K562 (cell line): Measurements from ENCODE around the gene RAMAC. TPM values are rescaled to one million over a fixed set of nuclear protein-coding genes. Genes with fewer than 3 reads are reported as not detected.

Experiments used
- MAX ChIP-seq: sonication (generic); formaldehyde crosslinking; IDR thresholded peaks from 2 replicates; pipeline ENCODE4 v1.9.0; 2022; ENCODE audit warnings: mild to moderate bottlenecking, missing genetic modification reagents
- MNT ChIP-seq, 2 experiments: fragments of 450-650 bp; conservative IDR thresholded peaks; 2 replicates each; pipeline ENCODE4 v1.6.1; 2017; ENCODE audit warnings: mild to moderate bottlenecking in 2 of 2, moderate library complexity in 2 of 2
- PCBP1 ChIP-seq: fragments of 200-400 bp; formaldehyde crosslinking; IDR thresholded peaks from 2 replicates; pipeline ENCODE4 v1.6.1; 2018; ENCODE audit warnings: mild to moderate bottlenecking, low read depth, low read length; ENCODE audit not compliant: poor library complexity, severe bottlenecking
- PHTF2 ChIP-seq: fragments of 250-450 bp; sonication (Bioruptor Pico); IDR thresholded peaks from 2 replicates; pipeline ENCODE4 v1.5.0; 2021; ENCODE audit warnings: mild to moderate bottlenecking
- POLR2G ChIP-seq: fragments of 200-400 bp; formaldehyde crosslinking; IDR thresholded peaks from 2 replicates; pipeline ENCODE4 v1.6.1; 2017; ENCODE audit warnings: low read depth, mild to moderate bottlenecking, antibody characterized with exemption, low read length, moderate library complexity
- PRMT5 ChIP-seq: sonication (generic); formaldehyde crosslinking; IDR thresholded peaks from 2 replicates; pipeline ENCODE4 v1.5.0; 2020; ENCODE audit warnings: missing genetic modification reagents
- SMARCC2 ChIP-seq: fragments of 450-650 bp; IDR thresholded peaks from 2 replicates; pipeline ENCODE4 v1.6.1; 2017; ENCODE audit warnings: antibody characterized with exemption, moderate library complexity, mild to moderate bottlenecking, low read depth
- STAT6 ChIP-seq: sonication (generic); formaldehyde crosslinking; IDR thresholded peaks from 2 replicates; pipeline ENCODE4 v1.8.1; 2023; ENCODE audit warnings: mild to moderate bottlenecking, missing genetic modification reagents
- TFE3 ChIP-seq: fragments of 450-650 bp; formaldehyde crosslinking; IDR thresholded peaks from 2 replicates; pipeline ENCODE4 v1.4.0; 2020; ENCODE audit warnings: mild to moderate bottlenecking, mixed read lengths
- TOE1 ChIP-seq, 2 experiments: fragments of 450-650 bp in 1 of 2; sonication (generic) in 1 of 2; formaldehyde crosslinking in 1 of 2; IDR thresholded peaks; 2 replicates each; pipeline versions ENCODE4 v1.7.1 to v1.8.0; 2016 to 2022; ENCODE audit warnings: borderline replicate concordance in 2 of 2, mild to moderate bottlenecking in 2 of 2, antibody characterized with exemption in 1 of 2, inconsistent platforms in 1 of 2, low read depth in 1 of 2, missing genetic modification reagents in 1 of 2, moderate library complexity in 1 of 2
- YBX1 ChIP-seq: fragments of 450-650 bp; IDR thresholded peaks from 2 replicates; pipeline ENCODE4 v1.7.1; 2016; ENCODE audit warnings: mild to moderate bottlenecking
- ZBTB33 ChIP-seq: sonication (generic); formaldehyde crosslinking; IDR thresholded peaks from 2 replicates; pipeline ENCODE4 v1.8.1; 2023; ENCODE audit warnings: mild to moderate bottlenecking, missing genetic modification reagents
- ZNF140 ChIP-seq: fragments of 250-450 bp; sonication (Bioruptor Pico); IDR thresholded peaks from 2 replicates; pipeline ENCODE4 v1.8.0; 2021; ENCODE audit warnings: moderate library complexity, mild to moderate bottlenecking, inconsistent platforms
- ZNF699 ChIP-seq: fragments of 250-450 bp; sonication (Bioruptor Pico); IDR thresholded peaks from 2 replicates; pipeline ENCODE4 v1.8.0; 2021; ENCODE audit warnings: mild to moderate bottlenecking, moderate library complexity; ENCODE audit not compliant: insufficient replicate concordance
- polyA plus RNA-seq, 8 experiments: library from polyadenylated mRNA; depleted of rRNA in 4 of 8; stranded (reverse) in 5 of 8; unstranded in 3 of 8; fragments of >200 nt; fragmentation: Nextera tagmentation in 2 of 8; fragmentation: Illumina TruSeq in 1 of 8; extraction: Ambion mirVana in 2 of 8; extraction: Trizol in 1 of 8; gene quantifications; 2 replicates each; pipeline versions ENCODE4 v1.2.1 to v1.2.3, GENCODE V29; 2011 to 2014; ENCODE audit warnings: inconsistent platforms in 1 of 8, missing spikeins in 1 of 8
- total RNA-seq, 7 experiments: library from RNA; depleted of rRNA in 6 of 7; stranded (reverse); fragments of >200 nt in 6 of 7; fragmentation: Illumina TruSeq in 2 of 7; extraction: Trizol in 2 of 7; gene quantifications; 2 replicates each; pipeline versions ENCODE4 v1.2.1 to v1.2.3, GENCODE V29; 2011 to 2021; ENCODE audit warnings: low replicate concordance in 1 of 7
- TF ChIP-seq, protein P1 (sequence below): fragments of 450-650 bp; IDR thresholded peaks from one replicate; pipeline ENCODE4 v1.6.1; 2018; ENCODE audit warnings: mild to moderate bottlenecking, moderate library complexity; ENCODE audit not compliant: partially characterized antibody
- TF ChIP-seq, protein P2 (sequence below): fragments of 450-650 bp; IDR thresholded peaks from 2 replicates; pipeline ENCODE4 v1.6.1; 2017; ENCODE audit warnings: mild to moderate bottlenecking, moderate library complexity

RAMAC gene
- total and polyA plus RNA-seq, 9 of the 15 experiments (the other 6 are each of a cell fraction or from before 2014, with no cell fraction given), result 26.9 to 108 (median 38.4) TPM

- TF ChIP-seq MAX (CRISPR knock-in tag), result no peak
- TF ChIP-seq, protein P1, sequence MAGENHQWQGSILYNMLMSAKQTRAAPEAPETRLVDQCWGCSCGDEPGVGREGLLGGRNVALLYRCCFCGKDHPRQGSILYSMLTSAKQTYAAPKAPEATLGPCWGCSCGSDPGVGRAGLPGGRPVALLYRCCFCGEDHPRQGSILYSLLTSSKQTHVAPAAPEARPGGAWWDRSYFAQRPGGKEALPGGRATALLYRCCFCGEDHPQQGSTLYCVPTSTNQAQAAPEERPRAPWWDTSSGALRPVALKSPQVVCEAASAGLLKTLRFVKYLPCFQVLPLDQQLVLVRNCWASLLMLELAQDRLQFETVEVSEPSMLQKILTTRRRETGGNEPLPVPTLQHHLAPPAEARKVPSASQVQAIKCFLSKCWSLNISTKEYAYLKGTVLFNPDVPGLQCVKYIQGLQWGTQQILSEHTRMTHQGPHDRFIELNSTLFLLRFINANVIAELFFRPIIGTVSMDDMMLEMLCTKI, result no peak
- TF ChIP-seq ZNF140, result no peak
- no peak for TF ChIP-seq TFE3 (CRISPR knock-in tag)
- TF ChIP-seq MNT (conservative IDR thresholded peaks at IDR 0.05), result 0 out of 4 replicates have a peak, but pooled peaks of 1 of the 2 experiments have one; percentile 4
- TF ChIP-seq YBX1, result no peak
- TF ChIP-seq, protein P2, sequence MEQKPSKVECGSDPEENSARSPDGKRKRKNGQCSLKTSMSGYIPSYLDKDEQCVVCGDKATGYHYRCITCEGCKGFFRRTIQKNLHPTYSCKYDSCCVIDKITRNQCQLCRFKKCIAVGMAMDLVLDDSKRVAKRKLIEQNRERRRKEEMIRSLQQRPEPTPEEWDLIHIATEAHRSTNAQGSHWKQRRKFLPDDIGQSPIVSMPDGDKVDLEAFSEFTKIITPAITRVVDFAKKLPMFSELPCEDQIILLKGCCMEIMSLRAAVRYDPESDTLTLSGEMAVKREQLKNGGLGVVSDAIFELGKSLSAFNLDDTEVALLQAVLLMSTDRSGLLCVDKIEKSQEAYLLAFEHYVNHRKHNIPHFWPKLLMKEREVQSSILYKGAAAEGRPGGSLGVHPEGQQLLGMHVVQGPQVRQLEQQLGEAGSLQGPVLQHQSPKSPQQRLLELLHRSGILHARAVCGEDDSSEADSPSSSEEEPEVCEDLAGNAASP, result no peak
- TF ChIP-seq ZNF699 (CRISPR knock-in tag), result no peak
- no peak for TF ChIP-seq SMARCC2
- no peak for TF ChIP-seq ZBTB33
- no peak for TF ChIP-seq STAT6 (CRISPR knock-in tag)
- TF ChIP-seq POLR2G, result no peak
- TF ChIP-seq PRMT5 (CRISPR knock-in tag), result no peak
- no peak for TF ChIP-seq PHTF2 (CRISPR knock-in tag)
- no peak for TF ChIP-seq TOE1 (IDR thresholded peaks at IDR 0.05; ENCODE audit: borderline replicate concordance)
- TF ChIP-seq TOE1 (CRISPR knock-in tag; IDR thresholded peaks at IDR 0.05; ENCODE audit: borderline replicate concordance, low read depth), result no peak
- TF ChIP-seq PCBP1, result no peak
Observed at GRCh38 chr15:83014205-83014653, 28.2 kb downstream of the RAMAC start (continued).
